K562 (cell line): Measurements from ENCODE around the gene HLCS. TPM values are rescaled to one million over a fixed set of nuclear protein-coding genes. Genes with fewer than 3 reads are reported as not detected.
A peak's percentile ranks its signal among the peaks of the same experiment; 100 is the strongest.

ENCODE experiments used
- ATAC-seq: fragments of 200-7000 bp; cut with Tn5 transposase; 3 replicates; pipeline ENCODE4 v1.9.1; 2020; ENCODE audit warnings: moderate library complexity
- BruUV-seq: library from RNA; stranded (reverse); fragments of 400-500 nt; replicated peaks from 2 replicates; lab custom pipeline; 2021; lab: Mats Ljungman, UMichigan
- CTCF ChIA-PET: fragments of 300-600 bp; formaldehyde crosslinking; extraction: SDS; loops from one replicate; lab custom pipeline; 2021; ENCODE audit warnings: low intra/inter-chr PET ratio; lab: Yijun Ruan, JAX
- POLR2A ChIA-PET: fragments of 300-600, 350-650 bp; sonication (Branson Sonifier 250); formaldehyde crosslinking; extraction: SDS; loops from one replicate; lab custom pipeline; 2021; ENCODE audit warnings: antibody characterized with exemption, inconsistent platforms; lab: Yijun Ruan, JAX
- DNase-seq, 4 experiments: peaks; one replicate each; pipeline versions ENCODE4 v3.0.0 to v3.0.0-alpha.2; 2011 to 2018; ENCODE audit warnings: low spot score in 3 of 4, mixed read lengths in 3 of 4; ENCODE audit errors: extremely low read depth in 1 of 4
- FAIRE-seq: peaks from 2 replicates; lab custom pipeline; 2011; peaks lifted over from hg19 to GRCh38; lab: Jason Lieb, UNC
- H2AFZ ChIP-seq: 2 replicates; pipeline ENCODE4 v1.6.0; 2011; ENCODE audit warnings: low read depth, low read length, control low read depth, inconsistent platforms
- H3K27ac ChIP-seq: fragments of 200-600 bp; 3 replicates; pipeline ENCODE4 v1.8.0; 2011; ENCODE audit warnings: low read depth, mild to moderate bottlenecking, control low read depth, inconsistent platforms, low read length, moderate library complexity, mixed read lengths; ENCODE audit errors: extremely low read depth
- H3K27me3 ChIP-seq, 2 experiments: fragments of 300-600 bp in 1 of 2; 2 replicates in 1 of 2; 3 replicates in 1 of 2; pipeline versions ENCODE4 v1.6.0 to v1.8.0; 2011; ENCODE audit warnings: inconsistent platforms in 2 of 2, low read length in 2 of 2, mild to moderate bottlenecking in 1 of 2, mixed read lengths in 1 of 2, moderate library complexity in 1 of 2; ENCODE audit not compliant: control insufficient read depth in 2 of 2, insufficient read depth in 2 of 2
- H3K36me3 ChIP-seq: fragments of 300-600 bp; 3 replicates; pipeline ENCODE4 v1.8.0; 2011; ENCODE audit warnings: mild to moderate bottlenecking, low read length, inconsistent platforms; ENCODE audit not compliant: control insufficient read depth, insufficient read depth
- H3K4me1 ChIP-seq, 2 experiments: fragments of 200-600 bp in 1 of 2; replicated peaks in 1 of 2; 2 replicates in 1 of 2; 3 replicates in 1 of 2; pipeline versions ENCODE4 v1.5.1 to v1.8.0; 2011; ENCODE audit warnings: inconsistent platforms in 2 of 2, low read length in 2 of 2, mild to moderate bottlenecking in 1 of 2, mixed read lengths in 1 of 2, moderate library complexity in 1 of 2; ENCODE audit not compliant: control insufficient read depth in 2 of 2, insufficient read depth in 2 of 2
- H3K4me2 ChIP-seq: 2 replicates; pipeline ENCODE4 v1.6.1; 2011; ENCODE audit warnings: low read length, control low read depth, inconsistent platforms, mixed read lengths; ENCODE audit not compliant: insufficient read depth
- H3K4me3 ChIP-seq: fragments of 200-600 bp; sonication (generic), shearing (Covaris generic); 2 replicates; pipeline ENCODE4 v1.5.1; 2016; ENCODE audit warnings: control low read depth, inconsistent platforms
- H3K79me2 ChIP-seq: fragments of 200-600 bp; 3 replicates; pipeline ENCODE4 v1.8.0; 2011; ENCODE audit warnings: low read length, inconsistent platforms; ENCODE audit not compliant: control insufficient read depth, insufficient read depth
- H3K9ac ChIP-seq, 2 experiments: 2 replicates each; pipeline versions ENCODE4 v1.6.0 to v1.6.1; 2011; ENCODE audit warnings: low read depth in 2 of 2, low read length in 2 of 2, control low read depth in 1 of 2, inconsistent platforms in 1 of 2, mild to moderate bottlenecking in 1 of 2, mixed read lengths in 1 of 2; ENCODE audit not compliant: insufficient read depth in 1 of 2
- H3K9me1 ChIP-seq: one replicate; pipeline ENCODE4 v1.6.0; 2011; ENCODE audit warnings: inconsistent platforms, mild to moderate bottlenecking, low read length, moderate library complexity; ENCODE audit not compliant: control insufficient read depth, insufficient read depth
- H3K9me3 ChIP-seq: replicated peaks from 2 replicates; pipeline ENCODE4 v1.5.1; 2011; ENCODE audit warnings: low read depth, low read length, inconsistent platforms; ENCODE audit not compliant: control insufficient read depth, insufficient read depth
- H4K20me1 ChIP-seq: replicated peaks from 2 replicates; pipeline ENCODE4 v1.6.1; 2011; ENCODE audit warnings: low read length, inconsistent platforms, mixed read lengths; ENCODE audit not compliant: control insufficient read depth, insufficient read depth
- DPF2 ChIP-seq: fragments of 450-650 bp; IDR thresholded peaks from 2 replicates; pipeline ENCODE4 v1.6.1; 2016
- L3MBTL2 ChIP-seq: fragments of 450-650 bp; IDR thresholded peaks from 2 replicates; pipeline ENCODE4 v1.6.1; 2016; ENCODE audit warnings: mild to moderate bottlenecking, moderate library complexity
- MEIS2 ChIP-seq: fragments of 450-650 bp; IDR thresholded peaks from 2 replicates; pipeline ENCODE4 v1.6.1; 2014; ENCODE audit warnings: mild to moderate bottlenecking; ENCODE audit not compliant: partially characterized antibody
- NFE2 ChIP-seq: IDR thresholded peaks from 2 replicates; pipeline ENCODE4 v1.6.1; 2014; ENCODE audit warnings: antibody characterized with exemption, low read depth
- NFXL1 ChIP-seq: fragments of 450-650 bp; formaldehyde crosslinking; IDR thresholded peaks from 2 replicates; pipeline ENCODE4 v1.4.0; 2021; ENCODE audit warnings: mild to moderate bottlenecking
- ZNF212 ChIP-seq: fragments of 450-650 bp; formaldehyde crosslinking; IDR thresholded peaks from 2 replicates; pipeline ENCODE4 v1.4.0; 2020; ENCODE audit warnings: mild to moderate bottlenecking
- WGBS: fragments of 100-300 bp; shearing (Covaris generic); methylation state at CpG from one replicate; pipeline ENCODE4 v1.1.6; 2016; ENCODE audit warnings: low coverage, mixed read lengths; ENCODE audit not compliant: insufficient coverage; ENCODE audit errors: missing lambda C conversion rate; 5-methylcytosine and 5-hydroxymethylcytosine counted together
- in situ Hi-C: fragments of 300-500 bp; cut with MboI; formaldehyde crosslinking; loops from 4 replicates; pipeline ENCODE4 v1.15.0; 2018; ENCODE audit warnings: inconsistent platforms, mixed read lengths
- intact Hi-C: fragments of 100-400 bp; cut with micrococcal nuclease; formaldehyde crosslinking; loops from 2 replicates; pipeline ENCODE4 v1.14.2; 2022
- polyA plus RNA-seq, 8 experiments: library from polyadenylated mRNA; depleted of rRNA in 4 of 8; stranded (reverse) in 5 of 8; unstranded in 3 of 8; fragments of >200 nt; fragmentation: Nextera tagmentation in 2 of 8; fragmentation: Illumina TruSeq in 1 of 8; extraction: Ambion mirVana in 2 of 8; extraction: Trizol in 1 of 8; gene quantifications; 2 replicates each; pipeline versions ENCODE4 v1.2.1 to v1.2.3, GENCODE V29; 2011 to 2014; ENCODE audit warnings: inconsistent platforms in 1 of 8, missing spikeins in 1 of 8
- total RNA-seq, 7 experiments: library from RNA; depleted of rRNA in 6 of 7; stranded (reverse); fragments of >200 nt in 6 of 7; fragmentation: Illumina TruSeq in 2 of 7; extraction: Trizol in 2 of 7; gene quantifications; 2 replicates each; pipeline versions ENCODE4 v1.2.1 to v1.2.3, GENCODE V29; 2011 to 2021; ENCODE audit warnings: low replicate concordance in 1 of 7
- TF ChIP-seq, protein P1 (sequence below): sonication (generic); IDR thresholded peaks from 2 replicates; pipeline ENCODE4 v1.6.1; 2016
- TF ChIP-seq, protein P2 (sequence below), 2 experiments: IDR thresholded peaks in 1 of 2; conservative IDR thresholded peaks in 1 of 2; 2 replicates each; pipeline ENCODE4 v1.6.1; 2016; ENCODE audit warnings: low read depth in 2 of 2, mild to moderate bottlenecking in 1 of 2, missing compliant biosample characterization in 1 of 2, missing genetic modification characterization in 1 of 2, moderate library complexity in 1 of 2
- TF ChIP-seq, protein P3 (sequence below): sonication (generic); formaldehyde crosslinking; IDR thresholded peaks from 2 replicates; pipeline ENCODE4 v1.8.0; 2023; ENCODE audit warnings: mild to moderate bottlenecking, missing genetic modification reagents
- TF ChIP-seq, protein P4 (sequence below): fragments of 200-800 bp; sonication (Bioruptor generic); IDR thresholded peaks from 2 replicates; pipeline ENCODE4 v1.6.1; 2017; ENCODE audit warnings: missing genetic modification characterization, missing compliant biosample characterization

Gene HLCS
- total and polyA plus RNA-seq, 9 of the 15 experiments (the other 6 are each of a cell fraction or from before 2014, with no cell fraction given) = 3.0 to 21.5 (median 17.1) TPM

DNA sequence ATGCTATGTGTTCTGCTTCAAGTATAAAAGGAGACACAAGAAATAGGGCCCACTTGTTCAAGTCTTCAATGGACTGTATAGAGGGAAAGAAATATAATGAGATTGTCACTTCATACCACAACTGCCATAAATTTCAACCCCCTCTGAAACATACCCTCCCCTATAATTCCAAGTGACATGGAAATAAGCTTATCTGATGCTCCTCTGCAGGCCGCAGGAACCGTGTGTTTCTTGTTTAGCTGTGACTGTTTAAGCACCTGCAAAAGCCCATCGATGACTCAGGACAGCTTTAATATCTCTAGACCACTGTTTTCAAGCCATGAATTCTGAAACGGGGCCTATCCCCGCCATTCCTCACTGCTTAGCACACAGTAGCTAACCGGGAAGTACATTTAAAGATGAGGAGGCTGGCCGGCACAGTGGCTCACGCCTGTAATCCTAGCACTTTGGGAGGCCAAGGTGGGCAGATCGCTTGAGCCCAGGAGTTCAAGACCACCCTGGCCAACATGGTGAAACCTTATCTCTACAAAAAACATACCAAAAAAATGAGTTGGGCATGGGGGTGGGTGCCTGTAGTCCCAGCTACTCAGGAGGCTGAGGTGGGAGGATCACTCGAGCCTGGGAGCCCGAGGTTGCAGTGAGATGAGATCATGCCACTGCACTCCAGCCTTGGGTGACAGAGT lies 4.2 kb downstream of the HLCS start:
- TF ChIP-seq DPF2 (peak; percentile 24; the same call in 1 of the 2 replicates), MEIS2 (peak; percentile 56), ZNF212 (CRISPR knock-in tag) (no peak), NFE2 (0 out of 2 replicates have a peak, but pooled peaks have one; percentile 2), L3MBTL2 (peak; percentile 39; the same call in 1 of the 2 replicates), NFXL1 (CRISPR knock-in tag) (no peak)
- TF ChIP-seq, protein P1, sequence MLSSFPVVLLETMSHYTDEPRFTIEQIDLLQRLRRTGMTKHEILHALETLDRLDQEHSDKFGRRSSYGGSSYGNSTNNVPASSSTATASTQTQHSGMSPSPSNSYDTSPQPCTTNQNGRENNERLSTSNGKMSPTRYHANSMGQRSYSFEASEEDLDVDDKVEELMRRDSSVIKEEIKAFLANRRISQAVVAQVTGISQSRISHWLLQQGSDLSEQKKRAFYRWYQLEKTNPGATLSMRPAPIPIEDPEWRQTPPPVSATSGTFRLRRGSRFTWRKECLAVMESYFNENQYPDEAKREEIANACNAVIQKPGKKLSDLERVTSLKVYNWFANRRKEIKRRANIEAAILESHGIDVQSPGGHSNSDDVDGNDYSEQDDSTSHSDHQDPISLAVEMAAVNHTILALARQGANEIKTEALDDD = 0 out of 2 replicates have a peak, but pooled peaks have one; percentile 25
- TF ChIP-seq, protein P2, sequence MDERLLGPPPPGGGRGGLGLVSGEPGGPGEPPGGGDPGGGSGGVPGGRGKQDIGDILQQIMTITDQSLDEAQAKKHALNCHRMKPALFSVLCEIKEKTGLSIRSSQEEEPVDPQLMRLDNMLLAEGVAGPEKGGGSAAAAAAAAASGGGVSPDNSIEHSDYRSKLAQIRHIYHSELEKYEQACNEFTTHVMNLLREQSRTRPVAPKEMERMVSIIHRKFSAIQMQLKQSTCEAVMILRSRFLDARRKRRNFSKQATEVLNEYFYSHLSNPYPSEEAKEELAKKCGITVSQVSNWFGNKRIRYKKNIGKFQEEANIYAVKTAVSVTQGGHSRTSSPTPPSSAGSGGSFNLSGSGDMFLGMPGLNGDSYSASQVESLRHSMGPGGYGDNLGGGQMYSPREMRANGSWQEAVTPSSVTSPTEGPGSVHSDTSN (CRISPR knock-in tag; IDR thresholded peaks at IDR 0.05; ENCODE audit: low read depth) = no peak
- TF ChIP-seq, protein P2 (tag; conservative IDR thresholded peaks at IDR 0.05; ENCODE audit: low read depth) = peak; percentile 35; the same call in 1 of the 2 replicates
- TF ChIP-seq, protein P3, sequence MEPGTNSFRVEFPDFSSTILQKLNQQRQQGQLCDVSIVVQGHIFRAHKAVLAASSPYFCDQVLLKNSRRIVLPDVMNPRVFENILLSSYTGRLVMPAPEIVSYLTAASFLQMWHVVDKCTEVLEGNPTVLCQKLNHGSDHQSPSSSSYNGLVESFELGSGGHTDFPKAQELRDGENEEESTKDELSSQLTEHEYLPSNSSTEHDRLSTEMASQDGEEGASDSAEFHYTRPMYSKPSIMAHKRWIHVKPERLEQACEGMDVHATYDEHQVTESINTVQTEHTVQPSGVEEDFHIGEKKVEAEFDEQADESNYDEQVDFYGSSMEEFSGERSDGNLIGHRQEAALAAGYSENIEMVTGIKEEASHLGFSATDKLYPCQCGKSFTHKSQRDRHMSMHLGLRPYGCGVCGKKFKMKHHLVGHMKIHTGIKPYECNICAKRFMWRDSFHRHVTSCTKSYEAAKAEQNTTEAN (CRISPR knock-in tag) = no peak
- TF ChIP-seq, protein P4, sequence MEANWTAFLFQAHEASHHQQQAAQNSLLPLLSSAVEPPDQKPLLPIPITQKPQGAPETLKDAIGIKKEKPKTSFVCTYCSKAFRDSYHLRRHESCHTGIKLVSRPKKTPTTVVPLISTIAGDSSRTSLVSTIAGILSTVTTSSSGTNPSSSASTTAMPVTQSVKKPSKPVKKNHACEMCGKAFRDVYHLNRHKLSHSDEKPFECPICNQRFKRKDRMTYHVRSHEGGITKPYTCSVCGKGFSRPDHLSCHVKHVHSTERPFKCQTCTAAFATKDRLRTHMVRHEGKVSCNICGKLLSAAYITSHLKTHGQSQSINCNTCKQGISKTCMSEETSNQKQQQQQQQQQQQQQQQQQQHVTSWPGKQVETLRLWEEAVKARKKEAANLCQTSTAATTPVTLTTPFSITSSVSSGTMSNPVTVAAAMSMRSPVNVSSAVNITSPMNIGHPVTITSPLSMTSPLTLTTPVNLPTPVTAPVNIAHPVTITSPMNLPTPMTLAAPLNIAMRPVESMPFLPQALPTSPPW (CRISPR knock-in tag) = peak; percentile 36
- in situ Hi-C loops (no loop called here), intact Hi-C loops (loop anchor here (5.0 kb wide), 1 partner anchor 305 kb away; the partner anchor contains the start of gene VPS26C)
- peaks cover 12% of the 10 kb centered on the region for H3K36me3 ChIP-seq
- no peaks in the 10 kb centered on the region for H3K27me3 ChIP-seq
- DNase-seq (peak in 1 of 4 experiments; percentile 33), ATAC-seq (no peak), FAIRE-seq (no peak)
- WGBS = 49% methylated on average over 11 of the region's 11 CpGs
- 0 out of 3 replicates have a peak overlapping the region, but pooled peaks have one; percentile 1 for H3K27ac ChIP-seq
- no peaks in the 10 kb centered on the region for H3K9me1 ChIP-seq
- no peaks in the 10 kb centered on the region for H3K9me3 ChIP-seq
- POLR2A ChIA-PET = interaction anchor here (0.5 to 1.4 kb wide), 6 partner anchors 17 to 602 kb away, joined by 3 to 4 read pairs (median 3); no protein-coding TSS in a partner anchor
- no peaks in the 10 kb centered on the region for H4K20me1 ChIP-seq
- H3K4me3 ChIP-seq = no peak overlapping the region
- no peak overlapping the region for H3K4me2 ChIP-seq
- no peak overlapping the region for H2AFZ ChIP-seq
- H3K4me1 ChIP-seq = peaks cover 30 to 33% of the 10 kb centered on the region in 2 experiments
- peaks cover 27% of the 10 kb centered on the region for H3K79me2 ChIP-seq
- CTCF ChIA-PET = no interaction called here
- BruUV-seq = no TSS peak
- peak overlapping the region in 1 of 2 experiments; percentile 38; a peak in 1 of 4 replicates for H3K9ac ChIP-seq
